ENCODE measurements around the gene TUBGCP2. TPM values are rescaled to one million over a fixed set of nuclear protein-coding genes. Genes with fewer than 3 reads are reported as not detected.

TUBGCP2 gene
- total RNA-seq, 1 experiment from 2014 or later, result 93.7 TPM

DNA sequence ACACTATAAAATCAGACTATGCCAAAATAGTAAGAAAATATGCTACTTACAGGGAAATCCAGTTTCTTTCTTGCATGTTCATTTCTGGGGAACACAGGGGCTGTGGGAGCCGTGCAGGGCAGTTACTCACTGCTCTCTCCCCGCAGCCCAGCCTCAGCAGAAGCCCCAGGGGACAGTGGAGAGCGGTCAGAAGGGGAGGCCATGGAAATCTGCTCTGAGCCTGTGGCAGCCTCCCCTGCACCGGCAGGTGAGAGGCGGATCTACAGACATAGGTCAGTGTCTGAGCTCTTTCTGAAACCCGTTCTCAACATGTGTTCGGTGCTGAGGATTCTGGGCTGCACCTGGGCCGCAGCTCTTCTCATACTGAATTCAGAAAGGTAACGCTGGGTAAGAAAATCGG lies 2.9 kb upstream of the TUBGCP2 start:
- BruUV-seq (replicated peaks), result no TSS peak
- Histone ChIP-seq H3K9me3 (ENCODE audit: control insufficient read depth, insufficient read depth, low read depth, low read length) (no peaks in the 10 kb centered on the region), H3K4me3 (ENCODE audit: low read depth in 2 of 2, low read length in 2 of 2) (no peak overlapping the region), H3K27me3 (ENCODE audit: control insufficient read depth, insufficient read depth, low read length) (no peaks in the 10 kb centered on the region), H3K4me1 (ENCODE audit: control insufficient read depth, insufficient read depth, low read length) (peaks cover 13% of the 10 kb centered on the region; the same call in 1 of the 2 replicates), H3K27ac (ENCODE audit: low read length) (no peak overlapping the region), H3K36me3 (ENCODE audit: control insufficient read depth, insufficient read depth, low read length) (peaks cover 4% of the 10 kb centered on the region; the same call in 1 of the 2 replicates)
- ATAC-seq (no peak), DNase-seq (ENCODE audit: low read depth, low spot score) (no peak)
- ChIA-PET CTCF (interaction anchor here (0.7 kb wide), 1 partner anchor 471 kb away, joined by 3 read pairs; no protein-coding TSS in a partner anchor), POLR2A (no interaction called here)
- in situ Hi-C loops (cut with HindIII; ENCODE audit: low pct_unique_long_range_greater_than_20kb, low sequenced_read_pairs), result no loop called here
- intact Hi-C loops (cut with micrococcal nuclease; ENCODE audit: unreplicated experiment), result no loop called here
- TF ChIP-seq TCF7L2 (IDR thresholded peaks at IDR 0.05; ENCODE audit: low read depth, low read length) (no peak), POLR2AphosphoS5 (IDR thresholded peaks at IDR 0.05; ENCODE audit: low read depth, low read length) (no peak), SIN3A (IDR thresholded peaks at IDR 0.05; ENCODE audit: borderline replicate concordance, insufficient read depth, low read depth, low read length) (no peak)
- TF ChIP-seq, protein P1, sequence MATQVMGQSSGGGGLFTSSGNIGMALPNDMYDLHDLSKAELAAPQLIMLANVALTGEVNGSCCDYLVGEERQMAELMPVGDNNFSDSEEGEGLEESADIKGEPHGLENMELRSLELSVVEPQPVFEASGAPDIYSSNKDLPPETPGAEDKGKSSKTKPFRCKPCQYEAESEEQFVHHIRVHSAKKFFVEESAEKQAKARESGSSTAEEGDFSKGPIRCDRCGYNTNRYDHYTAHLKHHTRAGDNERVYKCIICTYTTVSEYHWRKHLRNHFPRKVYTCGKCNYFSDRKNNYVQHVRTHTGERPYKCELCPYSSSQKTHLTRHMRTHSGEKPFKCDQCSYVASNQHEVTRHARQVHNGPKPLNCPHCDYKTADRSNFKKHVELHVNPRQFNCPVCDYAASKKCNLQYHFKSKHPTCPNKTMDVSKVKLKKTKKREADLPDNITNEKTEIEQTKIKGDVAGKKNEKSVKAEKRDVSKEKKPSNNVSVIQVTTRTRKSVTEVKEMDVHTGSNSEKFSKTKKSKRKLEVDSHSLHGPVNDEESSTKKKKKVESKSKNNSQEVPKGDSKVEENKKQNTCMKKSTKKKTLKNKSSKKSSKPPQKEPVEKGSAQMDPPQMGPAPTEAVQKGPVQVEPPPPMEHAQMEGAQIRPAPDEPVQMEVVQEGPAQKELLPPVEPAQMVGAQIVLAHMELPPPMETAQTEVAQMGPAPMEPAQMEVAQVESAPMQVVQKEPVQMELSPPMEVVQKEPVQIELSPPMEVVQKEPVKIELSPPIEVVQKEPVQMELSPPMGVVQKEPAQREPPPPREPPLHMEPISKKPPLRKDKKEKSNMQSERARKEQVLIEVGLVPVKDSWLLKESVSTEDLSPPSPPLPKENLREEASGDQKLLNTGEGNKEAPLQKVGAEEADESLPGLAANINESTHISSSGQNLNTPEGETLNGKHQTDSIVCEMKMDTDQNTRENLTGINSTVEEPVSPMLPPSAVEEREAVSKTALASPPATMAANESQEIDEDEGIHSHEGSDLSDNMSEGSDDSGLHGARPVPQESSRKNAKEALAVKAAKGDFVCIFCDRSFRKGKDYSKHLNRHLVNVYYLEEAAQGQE (IDR thresholded peaks at IDR 0.05; ENCODE audit: insufficient read depth in 1 of 2, low read depth in 2 of 2, low read length in 1 of 2), result no peak
- TF ChIP-seq, protein P2, sequence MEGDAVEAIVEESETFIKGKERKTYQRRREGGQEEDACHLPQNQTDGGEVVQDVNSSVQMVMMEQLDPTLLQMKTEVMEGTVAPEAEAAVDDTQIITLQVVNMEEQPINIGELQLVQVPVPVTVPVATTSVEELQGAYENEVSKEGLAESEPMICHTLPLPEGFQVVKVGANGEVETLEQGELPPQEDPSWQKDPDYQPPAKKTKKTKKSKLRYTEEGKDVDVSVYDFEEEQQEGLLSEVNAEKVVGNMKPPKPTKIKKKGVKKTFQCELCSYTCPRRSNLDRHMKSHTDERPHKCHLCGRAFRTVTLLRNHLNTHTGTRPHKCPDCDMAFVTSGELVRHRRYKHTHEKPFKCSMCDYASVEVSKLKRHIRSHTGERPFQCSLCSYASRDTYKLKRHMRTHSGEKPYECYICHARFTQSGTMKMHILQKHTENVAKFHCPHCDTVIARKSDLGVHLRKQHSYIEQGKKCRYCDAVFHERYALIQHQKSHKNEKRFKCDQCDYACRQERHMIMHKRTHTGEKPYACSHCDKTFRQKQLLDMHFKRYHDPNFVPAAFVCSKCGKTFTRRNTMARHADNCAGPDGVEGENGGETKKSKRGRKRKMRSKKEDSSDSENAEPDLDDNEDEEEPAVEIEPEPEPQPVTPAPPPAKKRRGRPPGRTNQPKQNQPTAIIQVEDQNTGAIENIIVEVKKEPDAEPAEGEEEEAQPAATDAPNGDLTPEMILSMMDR (IDR thresholded peaks at IDR 0.05), result no peak

DNA sequence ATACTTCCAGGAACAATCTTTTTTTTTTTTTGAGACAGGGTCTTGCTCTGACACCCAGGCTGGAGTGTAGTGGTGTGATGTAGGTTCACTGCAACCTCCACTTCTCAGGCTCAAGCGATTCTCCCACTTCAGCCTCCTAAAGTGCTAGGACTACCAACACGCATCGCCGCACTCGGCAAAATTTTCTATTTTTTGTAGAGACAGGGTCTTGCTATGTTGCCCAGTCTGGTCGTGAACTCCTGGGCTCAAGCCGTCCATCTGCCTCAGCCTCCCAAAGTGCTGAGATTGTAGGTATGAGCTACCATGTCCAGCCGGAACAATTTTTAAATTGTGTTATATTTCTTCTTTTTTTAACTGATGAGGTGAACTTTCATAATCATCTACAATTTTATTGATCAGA lies 2.1 kb upstream of the TUBGCP2 start:
- in situ Hi-C loops (cut with HindIII; ENCODE audit: low pct_unique_long_range_greater_than_20kb, low sequenced_read_pairs), result no loop called here
- ChIA-PET CTCF (no interaction called here), POLR2A (no interaction called here)
- ATAC-seq (no peak), DNase-seq (ENCODE audit: low read depth, low spot score) (no peak)
- TF ChIP-seq SIN3A (IDR thresholded peaks at IDR 0.05; ENCODE audit: borderline replicate concordance, insufficient read depth, low read depth, low read length) (no peak), POLR2AphosphoS5 (IDR thresholded peaks at IDR 0.05; ENCODE audit: low read depth, low read length) (no peak), TCF7L2 (IDR thresholded peaks at IDR 0.05; ENCODE audit: low read depth, low read length) (no peak)
- TF ChIP-seq, protein P2 (IDR thresholded peaks at IDR 0.05), result no peak
- TF ChIP-seq, protein P1 (IDR thresholded peaks at IDR 0.05; ENCODE audit: insufficient read depth in 1 of 2, low read depth in 2 of 2, low read length in 1 of 2), result no peak
- H3K27me3 ChIP-seq (ENCODE audit: control insufficient read depth, insufficient read depth, low read length), result no peaks in the 10 kb centered on the region
- no peak overlapping the region for H3K27ac ChIP-seq (ENCODE audit: low read length)
- no peaks in the 10 kb centered on the region for H3K9me3 ChIP-seq (ENCODE audit: control insufficient read depth, insufficient read depth, low read depth, low read length)
- BruUV-seq (replicated peaks), result no TSS peak
- H3K36me3 ChIP-seq (ENCODE audit: control insufficient read depth, insufficient read depth, low read length), result peaks cover 4% of the 10 kb centered on the region; the same call in 1 of the 2 replicates
- peaks cover 13% of the 10 kb centered on the region; the same call in 1 of the 2 replicates for H3K4me1 ChIP-seq (ENCODE audit: control insufficient read depth, insufficient read depth, low read length)
- no peak overlapping the region for H3K4me3 ChIP-seq (ENCODE audit: low read depth in 2 of 2, low read length in 2 of 2)
- intact Hi-C loops (cut with micrococcal nuclease; ENCODE audit: unreplicated experiment), result no loop called here
